Type B pancreatic cell (in vitro differentiated cells): Measurements from ENCODE around the gene RFX3. TPM values are rescaled to one million over a fixed set of nuclear protein-coding genes. Genes with fewer than 3 reads are reported as not detected.

Experiments used
- DNase-seq: peaks from one replicate; pipeline ENCODE4 v3.0.0; 2021; ENCODE audit warnings: mixed read lengths; ENCODE audit not compliant: unreplicated experiment; ENCODE audit errors: extremely low spot score
- H3K27ac Mint-ChIP-seq: 2 replicates; pipeline ENCODE4 v1.8.0; 2021; ENCODE audit warnings: mild to moderate bottlenecking, mixed read lengths
- H3K27me3 Mint-ChIP-seq: 2 replicates; pipeline ENCODE4 v1.8.0; 2021; ENCODE audit warnings: mixed read lengths
- H3K36me3 Mint-ChIP-seq: 2 replicates; pipeline ENCODE4 v1.8.0; 2021; ENCODE audit warnings: mixed read lengths
- H3K4me1 Mint-ChIP-seq: one replicate; pipeline ENCODE4 v1.8.0; 2021; ENCODE audit warnings: mixed read lengths; ENCODE audit not compliant: unreplicated experiment
- H3K4me3 Mint-ChIP-seq: 2 replicates; pipeline ENCODE4 v1.8.0; 2021; ENCODE audit warnings: mild to moderate bottlenecking, mixed read lengths
- H3K9me3 Mint-ChIP-seq: 2 replicates; pipeline ENCODE4 v1.8.0; 2021; ENCODE audit warnings: mixed read lengths
- total RNA-seq: library from RNA; stranded (reverse); gene quantifications from 2 replicates; pipeline ENCODE4 v1.2.1, GENCODE V29; 2021; ENCODE audit warnings: low replicate concordance
- TF ChIP-seq, protein P1 (sequence below): fragments of 200-600 bp; sonication (generic); conservative IDR thresholded peaks from 2 replicates; pipeline ENCODE4 v1.5.0; 2021; ENCODE audit warnings: antibody characterized with exemption, mild to moderate bottlenecking

Gene RFX3
- total RNA-seq, 1 donor from 2014 or later: 42.5 TPM

DNA sequence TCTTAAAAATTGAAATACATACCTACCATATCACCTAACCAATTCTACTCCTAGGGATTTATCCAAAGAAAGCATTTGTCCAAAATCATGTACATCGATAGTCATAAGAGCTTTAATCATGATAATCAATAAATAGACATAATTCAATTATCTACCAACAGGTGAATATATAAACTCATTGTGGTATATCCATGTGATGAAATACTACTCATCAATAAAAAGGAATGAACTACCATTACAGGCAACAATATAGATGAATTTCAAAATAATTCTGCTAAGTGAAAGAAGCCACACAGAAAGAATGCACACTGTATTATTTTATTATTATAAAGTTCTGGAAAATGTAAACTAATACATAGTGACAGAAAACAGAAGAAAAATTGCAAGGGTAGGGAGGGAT is 81.8 kb downstream of the RFX3 start:
- Mint-ChIP-seq H3K27me3 (no peaks in the 10 kb centered on the region), H3K27ac (no peak overlapping the region), H3K4me3 (no peak overlapping the region), H3K9me3 (no peaks in the 10 kb centered on the region), H3K4me1 (peaks cover 23% of the 10 kb centered on the region), H3K36me3 (peaks cover 18% of the 10 kb centered on the region)
- no peak for DNase-seq
- TF ChIP-seq, protein P1, sequence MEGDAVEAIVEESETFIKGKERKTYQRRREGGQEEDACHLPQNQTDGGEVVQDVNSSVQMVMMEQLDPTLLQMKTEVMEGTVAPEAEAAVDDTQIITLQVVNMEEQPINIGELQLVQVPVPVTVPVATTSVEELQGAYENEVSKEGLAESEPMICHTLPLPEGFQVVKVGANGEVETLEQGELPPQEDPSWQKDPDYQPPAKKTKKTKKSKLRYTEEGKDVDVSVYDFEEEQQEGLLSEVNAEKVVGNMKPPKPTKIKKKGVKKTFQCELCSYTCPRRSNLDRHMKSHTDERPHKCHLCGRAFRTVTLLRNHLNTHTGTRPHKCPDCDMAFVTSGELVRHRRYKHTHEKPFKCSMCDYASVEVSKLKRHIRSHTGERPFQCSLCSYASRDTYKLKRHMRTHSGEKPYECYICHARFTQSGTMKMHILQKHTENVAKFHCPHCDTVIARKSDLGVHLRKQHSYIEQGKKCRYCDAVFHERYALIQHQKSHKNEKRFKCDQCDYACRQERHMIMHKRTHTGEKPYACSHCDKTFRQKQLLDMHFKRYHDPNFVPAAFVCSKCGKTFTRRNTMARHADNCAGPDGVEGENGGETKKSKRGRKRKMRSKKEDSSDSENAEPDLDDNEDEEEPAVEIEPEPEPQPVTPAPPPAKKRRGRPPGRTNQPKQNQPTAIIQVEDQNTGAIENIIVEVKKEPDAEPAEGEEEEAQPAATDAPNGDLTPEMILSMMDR: no peak

GRCh38 chr9:3441197-3441816 is 84.5 kb downstream of the RFX3 start:
- TF ChIP-seq, protein P1: peak; percentile 74
- no peak for DNase-seq
- H3K36me3 Mint-ChIP-seq: peaks cover 17% of the 10 kb centered on the region

DNA sequence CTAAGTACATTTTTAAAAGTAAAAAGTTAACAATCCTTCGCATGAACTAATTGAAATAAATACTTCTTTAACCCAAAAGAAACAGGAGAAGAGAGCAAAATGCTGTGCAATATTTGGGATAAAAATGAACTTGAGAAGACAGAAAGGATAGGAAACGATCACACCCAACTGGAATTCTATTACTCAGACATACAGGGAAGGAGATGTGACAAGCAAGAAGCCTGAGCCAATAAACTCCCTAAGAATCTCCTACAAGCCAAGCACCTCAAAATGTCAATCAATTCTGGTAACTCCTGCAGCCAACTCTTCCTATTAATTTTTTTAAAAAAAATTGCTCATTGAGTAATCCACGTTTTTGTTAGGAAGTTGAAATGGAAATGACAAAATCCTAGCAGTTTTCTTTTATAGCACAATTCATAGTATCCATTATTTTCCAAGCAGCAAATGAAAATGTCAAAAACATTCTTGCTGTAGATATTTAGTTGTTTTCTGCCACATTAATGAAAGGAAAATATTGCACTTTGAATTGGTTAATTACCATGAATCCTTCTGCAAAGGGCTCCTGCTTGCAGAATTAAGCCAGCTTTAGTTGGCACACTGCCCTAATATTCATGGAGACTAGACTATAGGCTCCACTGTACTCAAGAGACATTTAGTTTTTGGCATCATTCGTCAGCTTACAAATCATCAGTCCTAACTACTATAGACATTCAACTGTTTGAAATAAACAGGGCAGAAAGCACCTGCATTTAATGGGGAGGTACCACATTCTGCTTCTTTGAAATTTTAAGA is 89.0 kb downstream of the RFX3 start:
- Mint-ChIP-seq H3K27ac (no peak overlapping the region), H3K4me3 (no peak overlapping the region), H3K4me1 (no peaks in the 10 kb centered on the region), H3K9me3 (peaks cover 5% of the 10 kb centered on the region), H3K36me3 (peaks cover 17% of the 10 kb centered on the region), H3K27me3 (no peaks in the 10 kb centered on the region)
- TF ChIP-seq, protein P1: no peak
- DNase-seq: no peak

More at GRCh38 chr9:3441197-3441816, 84.5 kb downstream of the RFX3 start:
- Mint-ChIP-seq H3K27ac (no peak overlapping the region), H3K9me3 (no peaks in the 10 kb centered on the region), H3K4me3 (no peak overlapping the region), H3K27me3 (no peaks in the 10 kb centered on the region), H3K4me1 (peaks cover 5% of the 10 kb centered on the region)

DNA sequence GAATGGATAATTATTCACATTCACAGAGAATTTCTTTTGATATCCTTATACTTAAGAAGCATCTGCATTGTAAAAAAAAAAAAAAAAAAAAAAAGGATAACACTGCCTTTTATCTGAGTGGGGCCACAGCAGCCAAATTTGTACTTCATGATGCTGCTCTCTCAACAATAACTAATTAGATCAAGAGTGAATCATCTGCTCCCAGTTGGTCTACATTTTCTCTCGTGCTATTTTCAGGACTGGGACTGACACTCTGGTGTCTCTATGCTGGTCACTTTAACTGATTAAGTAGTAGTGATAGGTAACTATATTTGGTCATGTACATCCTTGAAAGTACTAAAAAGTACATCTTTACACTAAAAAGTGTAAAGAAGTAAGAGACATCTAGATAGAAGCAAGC is 90.1 kb downstream of the RFX3 start:
- Mint-ChIP-seq H3K4me1 (no peaks in the 10 kb centered on the region), H3K36me3 (peaks cover 15% of the 10 kb centered on the region), H3K27me3 (no peaks in the 10 kb centered on the region), H3K4me3 (no peak overlapping the region), H3K9me3 (peaks cover 5% of the 10 kb centered on the region), H3K27ac (no peak overlapping the region)
- no peak for DNase-seq
- TF ChIP-seq, protein P1: no peak

DNA sequence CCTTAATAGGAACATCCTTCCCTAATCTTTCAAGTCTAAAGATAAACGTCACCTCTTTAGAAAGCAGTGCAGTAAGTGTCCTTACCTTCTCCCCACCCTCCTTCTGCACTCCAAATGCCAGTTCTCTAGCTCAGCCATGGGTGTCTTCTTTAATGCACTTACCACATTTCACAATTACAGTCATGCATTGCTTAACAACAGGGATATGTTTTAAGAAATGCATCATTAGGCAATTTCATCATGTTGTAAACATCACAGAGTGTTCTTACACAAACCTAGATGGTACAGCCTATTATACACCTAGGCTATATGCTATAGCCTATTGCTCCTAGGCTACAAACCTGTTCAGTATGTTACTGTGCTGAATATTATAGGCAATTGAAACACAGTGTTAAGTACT is 91.2 kb downstream of the RFX3 start:
- H3K4me3 Mint-ChIP-seq: no peak overlapping the region
- peaks cover 15% of the 10 kb centered on the region for H3K36me3 Mint-ChIP-seq
- no peak for DNase-seq

More for the DNA sequence above, 91.2 kb downstream of the RFX3 start:
- Mint-ChIP-seq H3K27me3 (no peaks in the 10 kb centered on the region), H3K4me1 (no peaks in the 10 kb centered on the region), H3K9me3 (peaks cover 5% of the 10 kb centered on the region), H3K27ac (no peak overlapping the region)
- TF ChIP-seq, protein P1: no peak
